ENCODE results near the gene C3AR1.

GRCh38 chr12:8078916-8079315 is 12.8 kb upstream of the C3AR1 start:
- TF ChIP-seq POLR2A (IDR thresholded peaks at IDR 0.05) (no peak), POLR2AphosphoS5 (IDR thresholded peaks at IDR 0.05) (no peak)

All from breast epithelium (tissue), 3 donors.